Loucy (cell line): Measurements from ENCODE around the gene CHSY3.

Experiments
- CTCF ChIP-seq: fragments of 200-600 bp; sonication (generic); conservative IDR thresholded peaks from 2 replicates; pipeline ENCODE4 v1.5.1; 2014; ENCODE audit warnings: mild to moderate bottlenecking, antibody characterized with exemption, low read length
- EZH2phosphoT487 ChIP-seq: fragments of 200-600 bp; IDR thresholded peaks from 2 replicates; pipeline ENCODE4 v1.6.1; 2018; ENCODE audit warnings: antibody characterized with exemption, mild to moderate bottlenecking, moderate library complexity, borderline replicate concordance

DNA sequence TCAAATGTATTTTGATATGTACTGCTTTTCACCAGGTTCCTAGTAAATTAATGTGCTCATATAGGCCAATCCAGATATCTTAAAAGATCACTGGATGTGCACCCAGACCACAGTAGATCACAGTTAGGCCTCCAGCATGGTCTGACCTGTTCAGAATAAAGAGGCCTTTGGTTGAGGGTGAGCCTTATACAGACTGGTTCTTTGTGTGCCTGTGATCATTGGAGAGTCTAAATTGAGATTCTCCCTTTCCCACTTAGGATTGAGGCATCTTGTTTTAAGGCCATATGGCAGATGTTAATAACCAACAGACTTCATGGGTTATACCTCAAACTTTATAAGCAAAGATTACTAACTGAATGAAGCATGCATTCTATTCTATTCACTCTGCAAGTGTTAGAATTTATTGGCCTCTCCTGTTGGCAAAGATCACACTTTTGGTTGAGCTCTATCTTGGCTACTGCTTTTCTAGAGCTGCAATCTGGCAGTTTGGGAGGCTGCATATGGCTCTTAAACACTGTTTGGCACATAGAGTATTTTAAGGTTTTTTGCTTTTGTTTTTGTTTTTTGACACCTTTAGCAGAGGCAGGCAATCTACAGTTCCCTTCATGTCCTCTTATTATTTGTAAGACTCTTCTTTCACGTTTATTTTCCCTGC, 8.5 kb downstream of the CHSY3 start:
- TF ChIP-seq CTCF (no peak), EZH2phosphoT487 (no peak)
